Keratinocyte (primary cell): Measurements from ENCODE around the gene HSBP1. TPM values are rescaled to one million over a fixed set of nuclear protein-coding genes. Genes with fewer than 3 reads are reported as not detected.
A peak's percentile ranks its signal among the peaks of the same experiment; 100 is the strongest.

ENCODE experiments used
- DNase-seq: peaks from one replicate; pipeline ENCODE4 v3.0.0-alpha.2; 2011; ENCODE audit warnings: low read depth, missing footprints, low spot score
- FAIRE-seq: peaks from 2 replicates; lab custom pipeline; 2011; peaks lifted over from hg19 to GRCh38; lab: Jason Lieb, UNC
- H2AFZ ChIP-seq: 2 replicates; pipeline ENCODE4 v1.6.0; 2012; ENCODE audit warnings: low read length, control low read depth, inconsistent platforms; ENCODE audit not compliant: control insufficient read depth
- H3K27ac ChIP-seq: 2 replicates; pipeline ENCODE4 v1.5.1; 2011; ENCODE audit warnings: low read length; ENCODE audit not compliant: control insufficient read depth, insufficient read depth
- H3K27me3 ChIP-seq: 3 replicates; pipeline ENCODE4 v1.6.0; 2011; ENCODE audit warnings: low read length; ENCODE audit not compliant: control insufficient read depth, insufficient read depth; ENCODE audit errors: extremely low read depth
- H3K36me3 ChIP-seq, 2 experiments: 2 replicates in 1 of 2; 3 replicates in 1 of 2; pipeline ENCODE4 v1.5.1; 2011; ENCODE audit warnings: low read length in 2 of 2, mild to moderate bottlenecking in 1 of 2; ENCODE audit not compliant: control insufficient read depth in 2 of 2, insufficient read depth in 2 of 2; ENCODE audit errors: extremely low read depth in 1 of 2
- H3K4me1 ChIP-seq: 3 replicates; pipeline ENCODE4 v1.5.1; 2011; ENCODE audit warnings: low read length; ENCODE audit not compliant: control insufficient read depth, insufficient read depth; ENCODE audit errors: extremely low read depth
- H3K4me2 ChIP-seq: 3 replicates; pipeline ENCODE4 v1.6.0; 2011; ENCODE audit warnings: low read depth, low read length; ENCODE audit not compliant: control insufficient read depth, insufficient read depth; ENCODE audit errors: extremely low read depth
- H3K4me3 ChIP-seq, 3 experiments: fragments of 200-600 bp in 1 of 3; sonication (generic) in 1 of 3; 2 replicates in 2 of 3; 3 replicates in 1 of 3; pipeline ENCODE4 v1.5.1; 2011 to 2016; ENCODE audit warnings: low read length in 3 of 3, mild to moderate bottlenecking in 3 of 3, control low read depth in 2 of 3, inconsistent platforms in 1 of 3, low read depth in 1 of 3, mixed read lengths in 1 of 3, mixed run types in 1 of 3, moderate library complexity in 1 of 3; ENCODE audit not compliant: control insufficient read depth in 2 of 3, insufficient read depth in 2 of 3; ENCODE audit errors: extremely low read depth in 1 of 3
- H3K79me2 ChIP-seq: 2 replicates; pipeline ENCODE4 v1.6.0; 2012; ENCODE audit warnings: low read length; ENCODE audit not compliant: control insufficient read depth, insufficient read depth
- H3K9ac ChIP-seq: 3 replicates; pipeline ENCODE4 v1.6.0; 2011; ENCODE audit warnings: low read length; ENCODE audit not compliant: control insufficient read depth, insufficient read depth; ENCODE audit errors: extremely low read depth
- H3K9me1 ChIP-seq: 3 replicates; pipeline ENCODE4 v1.6.0; 2011; ENCODE audit warnings: low read length; ENCODE audit not compliant: control insufficient read depth, insufficient read depth; ENCODE audit errors: extremely low read depth
- H3K9me3 ChIP-seq: 2 replicates; pipeline ENCODE4 v1.5.1; 2012; ENCODE audit warnings: low read depth, low read length; ENCODE audit not compliant: control insufficient read depth
- H4K20me1 ChIP-seq: 3 replicates; pipeline ENCODE4 v1.6.0; 2011; ENCODE audit warnings: low read length; ENCODE audit not compliant: control insufficient read depth, insufficient read depth; ENCODE audit errors: extremely low read depth
- EZH2 ChIP-seq: IDR thresholded peaks from one replicate; pipeline ENCODE4 v1.6.1; 2012; ENCODE audit warnings: inconsistent platforms, mild to moderate bottlenecking, low read length, moderate library complexity
- dilution Hi-C: fragments of 300-500 bp; cut with MboI; formaldehyde crosslinking; loops from one replicate; pipeline ENCODE4 v1.7.0; 2020; ENCODE audit warnings: low sequenced_read_pairs; ENCODE audit not compliant: extremely low pct_ligation_motif_present
- polyA plus RNA-seq, 5 experiments: library from polyadenylated mRNA; depleted of rRNA in 3 of 5; stranded (reverse) in 3 of 5; stranded (forward) in 1 of 5; unstranded in 1 of 5; fragments of >200 nt; gene quantifications; 1 replicate in 1 of 5; 2 replicates in 3 of 5; 3 replicates in 1 of 5; pipeline versions ENCODE4 v1.2.1 to v1.2.3, GENCODE V29; 2011 to 2012; ENCODE audit warnings: missing spikeins in 2 of 5, low read depth in 1 of 5, low replicate concordance in 1 of 5
- TF ChIP-seq, protein P1 (sequence below), 3 experiments: IDR thresholded peaks in 1 of 3; conservative IDR thresholded peaks in 1 of 3; optimal IDR thresholded peaks in 1 of 3; 2 replicates in 2 of 3; 3 replicates in 1 of 3; pipeline versions ENCODE3 to v1.5.1; 2011; ENCODE audit warnings: low read length in 3 of 3, mild to moderate bottlenecking in 3 of 3, moderate library complexity in 2 of 3, control low read depth in 1 of 3, inconsistent platforms in 1 of 3; ENCODE audit not compliant: insufficient read depth in 2 of 3; ENCODE audit errors: extremely low read depth in 1 of 3

HSBP1 gene
- polyA plus RNA-seq, 1 donor (not counting 4 experiments of a cell fraction or from before 2014, with no cell fraction given) = 264 TPM

DNA sequence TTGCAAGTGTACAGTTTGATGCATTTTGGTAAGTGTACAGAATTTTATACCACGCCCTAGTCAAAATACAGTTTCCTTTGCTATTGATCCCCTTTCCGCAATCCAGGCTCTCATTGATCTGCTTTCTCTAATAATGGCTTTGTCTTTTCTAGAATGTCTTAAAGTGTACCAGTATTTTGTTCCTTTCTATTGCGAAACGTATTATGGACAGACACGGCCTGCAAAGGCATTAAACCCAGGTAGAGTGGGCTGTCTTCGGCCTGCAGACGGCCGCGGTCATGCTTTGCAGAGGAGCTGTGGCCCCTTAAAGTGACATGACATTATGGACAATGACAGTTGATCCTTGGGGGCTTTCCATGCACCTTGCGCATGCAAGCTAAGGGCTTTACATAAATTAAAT, 15.9 kb upstream of the HSBP1 start:
- TF ChIP-seq, protein P1, sequence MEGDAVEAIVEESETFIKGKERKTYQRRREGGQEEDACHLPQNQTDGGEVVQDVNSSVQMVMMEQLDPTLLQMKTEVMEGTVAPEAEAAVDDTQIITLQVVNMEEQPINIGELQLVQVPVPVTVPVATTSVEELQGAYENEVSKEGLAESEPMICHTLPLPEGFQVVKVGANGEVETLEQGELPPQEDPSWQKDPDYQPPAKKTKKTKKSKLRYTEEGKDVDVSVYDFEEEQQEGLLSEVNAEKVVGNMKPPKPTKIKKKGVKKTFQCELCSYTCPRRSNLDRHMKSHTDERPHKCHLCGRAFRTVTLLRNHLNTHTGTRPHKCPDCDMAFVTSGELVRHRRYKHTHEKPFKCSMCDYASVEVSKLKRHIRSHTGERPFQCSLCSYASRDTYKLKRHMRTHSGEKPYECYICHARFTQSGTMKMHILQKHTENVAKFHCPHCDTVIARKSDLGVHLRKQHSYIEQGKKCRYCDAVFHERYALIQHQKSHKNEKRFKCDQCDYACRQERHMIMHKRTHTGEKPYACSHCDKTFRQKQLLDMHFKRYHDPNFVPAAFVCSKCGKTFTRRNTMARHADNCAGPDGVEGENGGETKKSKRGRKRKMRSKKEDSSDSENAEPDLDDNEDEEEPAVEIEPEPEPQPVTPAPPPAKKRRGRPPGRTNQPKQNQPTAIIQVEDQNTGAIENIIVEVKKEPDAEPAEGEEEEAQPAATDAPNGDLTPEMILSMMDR (optimal IDR thresholded peaks at IDR 0.05 in 1 of 3, IDR thresholded peaks at IDR 0.05 in 1 of 3, conservative IDR thresholded peaks at IDR 0.05 in 1 of 3; ENCODE audit: extremely low read depth in 1 of 3, insufficient read depth in 2 of 3, low read length in 3 of 3) = no peak
- no peak for TF ChIP-seq EZH2
- H3K4me2 ChIP-seq = no peak overlapping the region

DNA sequence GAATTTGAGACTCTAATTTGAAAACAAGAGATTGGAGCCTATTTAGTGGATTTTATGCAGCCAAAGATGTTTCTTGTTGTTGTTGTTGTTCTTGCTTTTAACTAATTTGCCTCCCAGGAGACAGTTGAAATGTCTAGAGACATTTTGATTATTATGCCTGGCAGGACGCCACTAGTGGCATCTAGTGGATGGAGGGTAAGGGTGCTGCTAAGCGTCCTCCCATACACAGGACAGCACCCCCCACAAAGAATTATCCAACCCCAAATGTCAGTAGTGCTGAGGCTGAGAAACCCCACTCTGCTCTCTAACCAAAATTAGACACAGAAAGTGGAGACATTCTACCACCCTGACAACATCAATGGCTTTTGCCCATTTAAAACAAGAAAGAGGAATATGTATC, 15.4 kb upstream of the HSBP1 start:
- dilution Hi-C loops = no loop called here
- H3K4me3 ChIP-seq = no peak overlapping the region
- H3K27ac ChIP-seq = no peak overlapping the region
- H3K27me3 ChIP-seq = no peaks in the 10 kb centered on the region
- TF ChIP-seq, protein P1 (optimal IDR thresholded peaks at IDR 0.05 in 1 of 3, IDR thresholded peaks at IDR 0.05 in 1 of 3, conservative IDR thresholded peaks at IDR 0.05 in 1 of 3; ENCODE audit: extremely low read depth in 1 of 3, insufficient read depth in 2 of 3, low read length in 3 of 3) = peak in 1 of 3 experiments; percentile 8
- TF ChIP-seq EZH2 = no peak
- FAIRE-seq (no peak), DNase-seq (no peak)
- H3K9ac ChIP-seq = no peak overlapping the region
- H3K36me3 ChIP-seq = no peaks in the 10 kb centered on the region
- no peaks in the 10 kb centered on the region for H4K20me1 ChIP-seq
- H3K9me1 ChIP-seq = no peaks in the 10 kb centered on the region
- no peaks in the 10 kb centered on the region for H3K79me2 ChIP-seq
- no peak overlapping the region for H3K4me2 ChIP-seq
- no peaks in the 10 kb centered on the region for H3K4me1 ChIP-seq
- no peaks in the 10 kb centered on the region for H3K9me3 ChIP-seq
- no peak overlapping the region for H2AFZ ChIP-seq

More for the DNA sequence above, 15.9 kb upstream of the HSBP1 start:
- H3K79me2 ChIP-seq = no peaks in the 10 kb centered on the region
- FAIRE-seq (no peak), DNase-seq (no peak)
- H3K9me1 ChIP-seq = no peaks in the 10 kb centered on the region
- no peaks in the 10 kb centered on the region for H3K9me3 ChIP-seq
- H2AFZ ChIP-seq = no peak overlapping the region
- dilution Hi-C loops = no loop called here
- H3K4me1 ChIP-seq = no peaks in the 10 kb centered on the region
- no peaks in the 10 kb centered on the region for H3K36me3 ChIP-seq
- no peaks in the 10 kb centered on the region for H3K27me3 ChIP-seq
- no peak overlapping the region for H3K27ac ChIP-seq
- H3K9ac ChIP-seq = no peak overlapping the region
- no peak overlapping the region for H3K4me3 ChIP-seq
- H4K20me1 ChIP-seq = no peaks in the 10 kb centered on the region
